ENCODE measurements around the gene OBSCN. TPM values are rescaled to one million over a fixed set of nuclear protein-coding genes. Genes with fewer than 3 reads are reported as not detected.

Gene OBSCN
- total and polyA plus RNA-seq, 2 donors, result 10.1 to 75.9 TPM

DNA sequence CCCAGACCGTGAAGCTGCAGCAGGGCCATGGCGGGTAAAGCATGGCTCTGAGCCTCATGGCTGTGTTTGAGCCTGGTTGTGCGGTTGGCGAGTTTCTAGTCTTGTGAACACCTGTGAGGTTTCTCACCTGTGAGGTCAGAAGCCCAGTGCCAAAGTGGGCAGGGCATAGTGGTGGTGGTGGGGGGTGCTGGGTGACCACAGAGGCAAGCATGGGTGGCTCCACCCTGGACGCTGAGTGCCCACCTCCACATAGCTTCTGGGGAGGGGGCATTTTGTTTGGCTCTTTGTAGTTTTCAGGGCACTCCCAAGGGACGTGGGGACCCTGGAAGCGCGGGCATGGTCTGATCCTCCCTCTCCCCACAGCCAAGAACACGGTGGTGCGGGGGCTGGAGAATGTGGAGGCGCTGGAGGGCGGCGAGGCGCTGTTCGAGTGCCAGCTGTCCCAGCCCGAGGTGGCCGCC is 107.7 kb downstream of the OBSCN start:
- H3K36me3 ChIP-seq (ENCODE audit: control insufficient read depth in 2 of 2, insufficient read depth in 2 of 2, low read length in 1 of 2), result peaks cover 11 to 19% of the 10 kb centered on the region in 2 donors
- H3K27ac ChIP-seq (ENCODE audit: low read depth in 1 of 2, low read length in 1 of 2), result no peak overlapping the region
- WGBS, result 97% methylated on average over 17 of the region's 17 CpGs
- no peak overlapping the region for H3K4me3 ChIP-seq (ENCODE audit: low read length in 2 of 2)
- no peaks in the 10 kb centered on the region for H3K4me1 ChIP-seq (ENCODE audit: control insufficient read depth in 2 of 2, insufficient read depth in 2 of 2, low read length in 2 of 2)
- H3K9me3 ChIP-seq (ENCODE audit: control insufficient read depth in 2 of 2, insufficient read depth in 1 of 2, low read length in 1 of 2), result peaks cover 4 to 46% of the 10 kb centered on the region in 2 donors
- no peak for DNase-seq (ENCODE audit: low read depth in 6 of 9, low spot score in 9 of 9)
- H3K27me3 ChIP-seq (ENCODE audit: control insufficient read depth in 2 of 2, insufficient read depth in 1 of 2, low read length in 1 of 2), result no peaks in the 10 kb centered on the region

DNA sequence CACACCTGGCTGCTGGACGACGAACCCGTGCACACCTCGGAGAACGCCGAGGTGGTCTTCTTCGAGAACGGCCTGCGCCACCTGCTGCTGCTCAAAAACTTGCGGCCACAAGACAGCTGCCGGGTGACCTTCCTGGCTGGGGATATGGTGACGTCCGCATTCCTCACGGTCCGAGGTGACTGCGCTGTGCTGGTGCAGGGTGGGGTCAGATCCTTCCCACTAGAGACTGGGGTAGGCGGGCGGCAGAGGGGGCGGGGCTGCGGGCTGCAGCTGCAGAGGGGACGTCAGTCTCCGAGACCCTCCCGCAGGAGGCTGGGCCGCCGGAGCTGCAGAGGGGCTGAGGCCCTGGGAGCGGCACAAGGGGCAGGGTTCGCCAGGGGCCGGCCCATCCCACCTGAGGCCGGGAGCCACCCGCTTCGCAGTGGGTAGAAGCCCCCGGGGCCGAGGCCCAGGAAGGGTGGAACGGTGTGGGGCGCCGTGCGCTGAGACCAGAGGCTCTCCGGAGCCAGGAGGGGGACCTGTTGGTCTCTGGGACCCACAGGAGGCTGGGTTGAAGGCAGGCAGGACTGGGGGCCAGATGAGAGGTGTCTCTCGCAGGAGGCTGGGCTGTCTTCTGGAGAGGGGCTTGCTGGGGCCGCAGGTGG is 108.2 kb downstream of the OBSCN start:
- H3K4me3 ChIP-seq (ENCODE audit: low read length in 2 of 2), result no peak overlapping the region
- DNase-seq (ENCODE audit: low read depth in 6 of 9, low spot score in 9 of 9), result no peak
- H3K9me3 ChIP-seq (ENCODE audit: control insufficient read depth in 2 of 2, insufficient read depth in 1 of 2, low read length in 1 of 2), result peaks cover 4 to 42% of the 10 kb centered on the region in 2 donors
- no peaks in the 10 kb centered on the region for H3K4me1 ChIP-seq (ENCODE audit: control insufficient read depth in 2 of 2, insufficient read depth in 2 of 2, low read length in 2 of 2)
- WGBS, result 94% methylated on average over 40 of the region's 40 CpGs
- no peaks in the 10 kb centered on the region for H3K27me3 ChIP-seq (ENCODE audit: control insufficient read depth in 2 of 2, insufficient read depth in 1 of 2, low read length in 1 of 2)
- peaks cover 15 to 25% of the 10 kb centered on the region in 2 donors for H3K36me3 ChIP-seq (ENCODE audit: control insufficient read depth in 2 of 2, insufficient read depth in 2 of 2, low read length in 1 of 2)
- no peak overlapping the region for H3K27ac ChIP-seq (ENCODE audit: low read depth in 1 of 2, low read length in 1 of 2)

DNA sequence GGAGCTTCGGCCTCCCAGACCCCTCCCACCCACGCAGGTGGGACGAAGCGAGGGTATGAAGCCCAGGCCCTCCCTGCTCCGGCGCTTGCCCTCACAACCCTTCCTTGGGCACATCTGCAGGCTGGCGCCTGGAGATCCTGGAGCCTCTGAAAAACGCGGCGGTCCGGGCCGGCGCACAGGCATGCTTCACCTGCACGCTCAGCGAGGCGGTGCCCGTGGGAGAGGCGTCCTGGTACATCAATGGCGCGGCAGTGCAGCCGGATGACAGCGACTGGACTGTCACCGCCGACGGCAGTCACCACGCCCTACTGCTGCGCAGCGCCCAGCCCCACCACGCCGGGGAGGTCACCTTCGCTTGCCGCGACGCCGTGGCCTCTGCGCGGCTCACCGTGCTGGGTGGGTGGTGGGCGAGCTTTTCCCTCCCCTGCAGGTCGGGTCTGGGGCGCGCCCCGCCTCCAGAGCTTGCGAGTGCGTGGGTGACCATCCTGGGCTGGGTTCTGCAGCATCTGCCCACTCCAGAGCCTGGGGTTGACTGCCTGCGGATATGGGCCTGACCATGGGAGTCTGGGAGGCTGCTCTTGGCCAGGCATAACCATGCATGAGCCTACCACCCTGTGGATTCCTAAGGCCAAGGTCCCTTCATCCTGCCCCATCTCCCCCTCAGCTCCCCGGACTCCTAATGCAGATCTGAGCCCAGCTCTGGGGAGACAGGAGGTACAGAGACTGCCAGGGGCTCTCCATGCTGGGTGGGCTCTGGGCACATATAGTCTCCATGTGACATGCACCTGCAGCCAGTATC is 108.9 kb downstream of the OBSCN start:
- DNase-seq (ENCODE audit: low read depth in 6 of 9, low spot score in 9 of 9), result no peak
- WGBS, result 97% methylated on average over 47 of the region's 47 CpGs

DNA sequence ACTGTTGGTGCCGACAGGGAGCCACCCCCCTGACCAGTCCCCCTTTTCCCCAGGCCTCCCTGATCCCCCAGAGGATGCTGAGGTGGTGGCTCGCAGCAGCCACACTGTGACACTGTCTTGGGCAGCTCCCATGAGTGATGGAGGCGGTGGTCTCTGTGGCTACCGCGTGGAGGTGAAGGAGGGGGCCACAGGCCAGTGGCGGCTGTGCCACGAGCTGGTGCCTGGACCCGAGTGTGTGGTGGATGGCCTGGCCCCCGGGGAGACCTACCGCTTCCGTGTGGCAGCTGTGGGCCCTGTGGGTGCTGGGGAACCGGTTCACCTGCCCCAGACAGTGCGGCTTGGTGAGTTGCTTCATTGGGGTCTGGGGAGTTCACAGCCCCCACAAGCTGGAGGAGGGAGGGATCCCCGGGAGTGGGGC is 109.6 kb downstream of the OBSCN start:
- 97% methylated on average over 14 of the region's 14 CpGs for WGBS
- no peak overlapping the region for H3K27ac ChIP-seq (ENCODE audit: low read depth in 1 of 2, low read length in 1 of 2)
- H3K9me3 ChIP-seq (ENCODE audit: control insufficient read depth in 2 of 2, insufficient read depth in 1 of 2, low read length in 1 of 2), result peaks cover 1 to 28% of the 10 kb centered on the region in 2 donors
- no peak overlapping the region for H3K4me3 ChIP-seq (ENCODE audit: low read length in 2 of 2)
- H3K4me1 ChIP-seq (ENCODE audit: control insufficient read depth in 2 of 2, insufficient read depth in 2 of 2, low read length in 2 of 2), result no peaks in the 10 kb centered on the region
- H3K27me3 ChIP-seq (ENCODE audit: control insufficient read depth in 2 of 2, insufficient read depth in 1 of 2, low read length in 1 of 2), result no peaks in the 10 kb centered on the region
- peaks cover 23 to 37% of the 10 kb centered on the region in 2 donors for H3K36me3 ChIP-seq (ENCODE audit: control insufficient read depth in 2 of 2, insufficient read depth in 2 of 2, low read length in 1 of 2)
- DNase-seq (ENCODE audit: low read depth in 6 of 9, low spot score in 9 of 9), result no peak

More for the DNA sequence above, 108.9 kb downstream of the OBSCN start:
- Histone ChIP-seq H3K27ac (ENCODE audit: low read depth in 1 of 2, low read length in 1 of 2) (no peak overlapping the region), H3K27me3 (ENCODE audit: control insufficient read depth in 2 of 2, insufficient read depth in 1 of 2, low read length in 1 of 2) (no peaks in the 10 kb centered on the region), H3K4me3 (ENCODE audit: low read length in 2 of 2) (no peak overlapping the region), H3K9me3 (ENCODE audit: control insufficient read depth in 2 of 2, insufficient read depth in 1 of 2, low read length in 1 of 2) (peaks cover 4 to 35% of the 10 kb centered on the region in 2 donors), H3K36me3 (ENCODE audit: control insufficient read depth in 2 of 2, insufficient read depth in 2 of 2, low read length in 1 of 2) (peaks cover 16 to 32% of the 10 kb centered on the region in 2 donors), H3K4me1 (ENCODE audit: control insufficient read depth in 2 of 2, insufficient read depth in 2 of 2, low read length in 2 of 2) (no peaks in the 10 kb centered on the region)

DNA sequence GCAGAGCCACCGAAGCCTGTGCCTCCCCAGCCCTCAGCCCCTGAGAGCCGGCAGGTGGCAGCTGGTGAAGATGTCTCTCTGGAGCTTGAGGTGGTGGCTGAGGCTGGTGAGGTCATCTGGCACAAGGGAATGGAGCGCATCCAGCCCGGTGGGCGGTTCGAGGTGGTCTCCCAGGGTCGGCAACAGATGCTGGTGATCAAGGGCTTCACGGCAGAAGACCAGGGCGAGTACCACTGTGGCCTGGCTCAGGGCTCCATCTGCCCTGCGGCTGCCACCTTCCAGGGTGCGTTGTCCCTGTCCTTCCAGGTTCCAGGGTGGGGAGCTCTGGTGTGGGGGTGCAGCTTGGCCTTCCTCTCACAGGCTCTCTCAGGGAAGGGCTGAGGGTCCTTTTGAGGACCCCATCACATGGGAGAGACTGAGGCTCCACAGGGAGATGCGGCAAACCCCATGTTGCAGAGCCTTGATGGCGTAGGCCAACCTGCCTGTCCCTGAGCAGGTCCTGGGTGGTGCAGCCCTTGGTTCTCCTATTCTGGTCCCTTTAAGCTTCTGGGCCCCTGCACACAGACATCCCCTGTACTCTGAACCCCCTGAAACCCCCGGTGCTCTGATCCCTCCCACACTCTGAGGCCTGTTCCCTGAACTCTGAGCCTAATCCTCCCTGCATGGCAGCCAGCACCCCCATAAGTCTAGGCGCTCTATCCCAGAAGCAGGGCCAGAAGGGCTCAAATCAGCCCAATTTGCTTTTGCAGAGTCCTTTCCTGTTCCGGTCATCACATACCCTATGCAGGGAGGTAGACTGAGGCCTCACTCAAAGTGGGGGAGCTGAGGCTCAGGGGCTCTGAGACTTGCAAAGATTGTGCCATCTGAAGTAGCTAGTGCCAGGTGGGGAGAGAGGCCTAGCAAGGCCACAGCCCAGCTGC is 110.3 kb downstream of the OBSCN start:
- Histone ChIP-seq H3K36me3 (ENCODE audit: control insufficient read depth in 2 of 2, insufficient read depth in 2 of 2, low read length in 1 of 2) (peaks cover 23 to 41% of the 10 kb centered on the region in 2 donors), H3K4me1 (ENCODE audit: control insufficient read depth in 2 of 2, insufficient read depth in 2 of 2, low read length in 2 of 2) (no peaks in the 10 kb centered on the region), H3K9me3 (ENCODE audit: control insufficient read depth in 2 of 2, insufficient read depth in 1 of 2, low read length in 1 of 2) (peaks cover under 1 to 21% of the 10 kb centered on the region in 2 donors), H3K27ac (ENCODE audit: low read depth in 1 of 2, low read length in 1 of 2) (no peak overlapping the region), H3K27me3 (ENCODE audit: control insufficient read depth in 2 of 2, insufficient read depth in 1 of 2, low read length in 1 of 2) (no peaks in the 10 kb centered on the region), H3K4me3 (ENCODE audit: low read length in 2 of 2) (no peak overlapping the region)
- WGBS, result 97% methylated on average over 16 of the region's 16 CpGs
- DNase-seq (ENCODE audit: low read depth in 6 of 9, low spot score in 9 of 9), result no peak

DNA sequence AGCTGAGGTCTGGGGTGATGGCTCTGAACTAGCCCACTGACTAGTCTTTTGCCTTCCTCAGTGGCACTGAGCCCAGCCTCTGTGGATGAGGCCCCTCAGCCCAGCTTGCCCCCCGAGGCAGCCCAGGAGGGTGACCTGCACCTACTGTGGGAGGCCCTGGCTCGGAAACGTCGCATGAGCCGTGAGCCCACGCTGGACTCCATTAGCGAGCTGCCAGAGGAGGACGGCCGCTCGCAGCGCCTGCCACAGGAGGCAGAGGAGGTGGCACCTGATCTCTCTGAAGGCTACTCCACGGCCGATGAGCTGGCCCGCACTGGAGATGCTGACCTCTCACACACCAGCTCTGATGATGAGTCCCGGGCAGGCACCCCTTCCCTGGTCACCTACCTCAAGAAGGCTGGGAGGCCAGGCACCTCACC is 111.0 kb downstream of the OBSCN start:
- WGBS, result 96% methylated on average over 15 of the region's 15 CpGs

DNA sequence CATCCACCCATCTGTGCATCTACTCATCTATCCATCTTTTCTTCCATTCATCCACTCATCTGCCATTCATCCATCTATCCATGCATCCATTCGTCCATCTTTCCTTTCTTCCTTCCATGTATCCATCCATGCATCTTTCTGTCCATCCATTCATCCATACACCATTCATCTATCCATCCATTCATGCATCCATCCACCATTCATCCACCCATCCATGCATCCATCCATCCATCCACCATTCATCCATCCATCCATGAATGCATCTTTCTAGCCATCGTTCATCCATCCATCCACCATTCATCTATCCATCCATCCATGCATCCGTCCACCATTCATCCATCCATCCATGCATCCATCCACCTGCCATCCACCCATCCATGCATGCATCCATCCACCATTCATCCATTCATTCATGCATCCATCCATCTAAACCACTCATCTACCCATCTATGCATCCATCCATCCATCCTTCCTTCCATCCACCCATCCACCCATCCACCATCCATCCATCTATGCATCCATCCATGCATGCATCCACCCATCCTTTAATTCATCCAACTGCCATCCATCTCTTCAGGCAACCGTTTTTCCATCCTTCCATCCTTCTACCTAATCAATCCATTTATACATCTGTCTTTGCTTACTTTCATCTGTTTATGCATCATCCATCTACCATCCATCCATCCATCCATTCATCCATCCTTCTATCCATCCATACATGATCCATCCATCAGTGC is 111.7 kb downstream of the OBSCN start:
- Histone ChIP-seq H3K36me3 (ENCODE audit: control insufficient read depth in 2 of 2, insufficient read depth in 2 of 2, low read length in 1 of 2) (peaks cover 23 to 45% of the 10 kb centered on the region in 2 donors), H3K9me3 (ENCODE audit: control insufficient read depth in 2 of 2, insufficient read depth in 1 of 2, low read length in 1 of 2) (peaks cover 0 to 7% of the 10 kb centered on the region in 2 donors), H3K4me1 (ENCODE audit: control insufficient read depth in 2 of 2, insufficient read depth in 2 of 2, low read length in 2 of 2) (no peaks in the 10 kb centered on the region), H3K4me3 (ENCODE audit: low read length in 2 of 2) (no peak overlapping the region), H3K27ac (ENCODE audit: low read depth in 1 of 2, low read length in 1 of 2) (no peak overlapping the region), H3K27me3 (ENCODE audit: control insufficient read depth in 2 of 2, insufficient read depth in 1 of 2, low read length in 1 of 2) (no peaks in the 10 kb centered on the region)
- WGBS, result 95% methylated on average over 4 of the region's 4 CpGs
- no peak for DNase-seq (ENCODE audit: low read depth in 6 of 9, low spot score in 9 of 9)

More for the DNA sequence above, 111.0 kb downstream of the OBSCN start:
- no peaks in the 10 kb centered on the region for H3K27me3 ChIP-seq (ENCODE audit: control insufficient read depth in 2 of 2, insufficient read depth in 1 of 2, low read length in 1 of 2)
- no peak overlapping the region for H3K27ac ChIP-seq (ENCODE audit: low read depth in 1 of 2, low read length in 1 of 2)
- H3K36me3 ChIP-seq (ENCODE audit: control insufficient read depth in 2 of 2, insufficient read depth in 2 of 2, low read length in 1 of 2), result peaks cover 23 to 45% of the 10 kb centered on the region in 2 donors
- no peak overlapping the region for H3K4me3 ChIP-seq (ENCODE audit: low read length in 2 of 2)
- no peak for DNase-seq (ENCODE audit: low read depth in 6 of 9, low spot score in 9 of 9)
- H3K9me3 ChIP-seq (ENCODE audit: control insufficient read depth in 2 of 2, insufficient read depth in 1 of 2, low read length in 1 of 2), result peaks cover 0 to 14% of the 10 kb centered on the region in 2 donors
- no peaks in the 10 kb centered on the region for H3K4me1 ChIP-seq (ENCODE audit: control insufficient read depth in 2 of 2, insufficient read depth in 2 of 2, low read length in 2 of 2)

DNA sequence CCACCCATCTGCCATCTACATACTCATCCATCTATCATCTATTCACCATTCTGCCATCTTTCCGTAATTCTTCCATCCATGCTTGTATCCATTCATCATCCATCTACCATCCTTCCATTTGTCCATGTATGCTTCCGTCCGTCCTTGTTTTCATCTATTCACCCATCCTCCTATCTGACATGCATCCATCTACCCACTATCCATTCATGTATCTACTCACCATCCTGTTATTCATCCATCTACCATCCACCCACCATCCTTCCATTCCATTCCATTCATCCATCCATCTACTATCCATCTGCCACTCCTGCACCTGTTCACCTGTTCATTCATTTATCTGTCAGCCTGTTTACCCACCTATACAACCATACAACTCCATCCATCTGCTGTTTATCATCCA is 112.5 kb downstream of the OBSCN start:
- H3K9me3 ChIP-seq (ENCODE audit: control insufficient read depth in 2 of 2, insufficient read depth in 1 of 2, low read length in 1 of 2), result no peaks in the 10 kb centered on the region
- H3K4me3 ChIP-seq (ENCODE audit: low read length in 2 of 2), result no peak overlapping the region
- no peak overlapping the region for H3K27ac ChIP-seq (ENCODE audit: low read depth in 1 of 2, low read length in 1 of 2)
- 98% methylated on average over 3 of the region's 3 CpGs for WGBS
- no peaks in the 10 kb centered on the region for H3K27me3 ChIP-seq (ENCODE audit: control insufficient read depth in 2 of 2, insufficient read depth in 1 of 2, low read length in 1 of 2)
- H3K4me1 ChIP-seq (ENCODE audit: control insufficient read depth in 2 of 2, insufficient read depth in 2 of 2, low read length in 2 of 2), result no peaks in the 10 kb centered on the region
- no peak for DNase-seq (ENCODE audit: low read depth in 6 of 9, low spot score in 9 of 9)
- H3K36me3 ChIP-seq (ENCODE audit: control insufficient read depth in 2 of 2, insufficient read depth in 2 of 2, low read length in 1 of 2), result peaks cover 23 to 49% of the 10 kb centered on the region in 2 donors
